Left lung (tissue), 10 donors: Measurements from ENCODE around the gene FXYD5. TPM values are rescaled to one million over a fixed set of nuclear protein-coding genes. Genes with fewer than 3 reads are reported as not detected.

Experiments used
- ATAC-seq: fragments of 200-7000 bp; cut with Tn5 transposase; one replicate; pipeline ENCODE4 v1.9.1; 2020; ENCODE audit warnings: moderate library complexity
- DNase-seq, 4 donors: peaks; one replicate each; pipeline ENCODE4 v3.0.0-alpha.2; 2013 to 2020
- H3K27ac ChIP-seq, 2 donors: fragments of 200-600 bp; sonication (generic) in 1 of 2; one replicate each; pipeline versions ENCODE4 v1.5.0 to v1.8.0; 2020 to 2021
- H3K27me3 ChIP-seq, 2 donors: fragments of 200-600 bp; sonication (generic) in 1 of 2; one replicate each; pipeline versions ENCODE4 v1.5.0 to v1.8.0; 2020 to 2021
- H3K36me3 ChIP-seq, 2 donors: fragments of 200-600 bp; sonication (generic) in 1 of 2; one replicate each; pipeline versions ENCODE4 v1.5.0 to v1.8.0; 2020 to 2021
- H3K4me1 ChIP-seq, 2 donors: fragments of 200-600 bp; one replicate each; pipeline ENCODE4 v1.8.0; 2021
- H3K4me3 ChIP-seq, 2 donors: fragments of 200-600 bp; sonication (generic) in 1 of 2; one replicate each; pipeline versions ENCODE4 v1.5.0 to v1.8.0; 2020 to 2021; ENCODE audit warnings: mild to moderate bottlenecking in 1 of 2
- H3K9me3 ChIP-seq, 2 donors: fragments of 200-600 bp; sonication (generic) in 1 of 2; one replicate each; pipeline versions ENCODE4 v1.5.0 to v1.8.0; 2020 to 2021
- intact Hi-C, 2 donors: fragments of 100-400 bp; cut with DNase I; formaldehyde crosslinking; loops; one replicate each; pipeline versions ENCODE4 v1.11.2 to v1.14.2; 2022
- polyA plus RNA-seq, 6 donors: library from polyadenylated mRNA; unstranded; fragments of 120-200 nt; gene quantifications; one replicate each; pipeline ENCODE4 v1.2.1, GENCODE V29; 2013; ENCODE audit not compliant: insufficient read length in 6 of 6
- total RNA-seq, 2 donors: library from RNA; stranded (reverse); fragmentation: NEBNext Ultra II Directional; extraction: Animal tissue kit (Norgen Biotek cat#: 25700); gene quantifications; one replicate each; pipeline ENCODE4 v1.2.1, GENCODE V29; 2021
- TF ChIP-seq, protein P1 (sequence below), 2 donors: fragments of 200-600 bp; sonication (generic) in 1 of 2; IDR thresholded peaks; one replicate each; pipeline versions ENCODE4 v1.5.0 to v1.8.0; 2021; ENCODE audit warnings: antibody characterized with exemption in 2 of 2
- donor health status: DM: no; HTN: yes; CAD: no.
- donor health status: DM: no; HTN: no; CAD: no.

Gene FXYD5
- total and polyA plus RNA-seq, 8 donors, result 29.0 to 123 (median 31.5) TPM

DNA sequence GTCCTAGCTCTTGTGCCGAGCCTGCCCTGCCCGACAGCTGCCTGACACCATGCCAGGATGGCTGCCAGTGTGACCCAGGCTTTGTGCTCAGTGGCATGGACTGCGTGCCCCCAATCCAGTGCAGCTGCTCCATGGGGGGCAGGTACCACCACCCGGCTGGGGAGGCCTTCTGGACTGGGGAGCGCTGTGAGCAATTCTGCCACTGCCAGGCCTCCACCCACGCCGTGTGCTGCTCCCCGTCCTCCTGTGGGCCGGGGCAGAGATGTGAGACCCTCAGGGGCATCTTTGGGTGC, 48.3 kb upstream of the FXYD5 start:
- Histone ChIP-seq H3K4me3 (no peak overlapping the region), H3K36me3 (no peaks in the 10 kb centered on the region), H3K27me3 (peaks cover 0 to 10% of the 10 kb centered on the region in 2 donors), H3K4me1 (no peaks in the 10 kb centered on the region), H3K9me3 (no peaks in the 10 kb centered on the region), H3K27ac (no peak overlapping the region)
- ATAC-seq, result no peak
- intact Hi-C loops, result no loop called here
- no peak for DNase-seq
- TF ChIP-seq, protein P1, sequence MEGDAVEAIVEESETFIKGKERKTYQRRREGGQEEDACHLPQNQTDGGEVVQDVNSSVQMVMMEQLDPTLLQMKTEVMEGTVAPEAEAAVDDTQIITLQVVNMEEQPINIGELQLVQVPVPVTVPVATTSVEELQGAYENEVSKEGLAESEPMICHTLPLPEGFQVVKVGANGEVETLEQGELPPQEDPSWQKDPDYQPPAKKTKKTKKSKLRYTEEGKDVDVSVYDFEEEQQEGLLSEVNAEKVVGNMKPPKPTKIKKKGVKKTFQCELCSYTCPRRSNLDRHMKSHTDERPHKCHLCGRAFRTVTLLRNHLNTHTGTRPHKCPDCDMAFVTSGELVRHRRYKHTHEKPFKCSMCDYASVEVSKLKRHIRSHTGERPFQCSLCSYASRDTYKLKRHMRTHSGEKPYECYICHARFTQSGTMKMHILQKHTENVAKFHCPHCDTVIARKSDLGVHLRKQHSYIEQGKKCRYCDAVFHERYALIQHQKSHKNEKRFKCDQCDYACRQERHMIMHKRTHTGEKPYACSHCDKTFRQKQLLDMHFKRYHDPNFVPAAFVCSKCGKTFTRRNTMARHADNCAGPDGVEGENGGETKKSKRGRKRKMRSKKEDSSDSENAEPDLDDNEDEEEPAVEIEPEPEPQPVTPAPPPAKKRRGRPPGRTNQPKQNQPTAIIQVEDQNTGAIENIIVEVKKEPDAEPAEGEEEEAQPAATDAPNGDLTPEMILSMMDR (IDR thresholded peaks at IDR 0.05), result no peak

DNA sequence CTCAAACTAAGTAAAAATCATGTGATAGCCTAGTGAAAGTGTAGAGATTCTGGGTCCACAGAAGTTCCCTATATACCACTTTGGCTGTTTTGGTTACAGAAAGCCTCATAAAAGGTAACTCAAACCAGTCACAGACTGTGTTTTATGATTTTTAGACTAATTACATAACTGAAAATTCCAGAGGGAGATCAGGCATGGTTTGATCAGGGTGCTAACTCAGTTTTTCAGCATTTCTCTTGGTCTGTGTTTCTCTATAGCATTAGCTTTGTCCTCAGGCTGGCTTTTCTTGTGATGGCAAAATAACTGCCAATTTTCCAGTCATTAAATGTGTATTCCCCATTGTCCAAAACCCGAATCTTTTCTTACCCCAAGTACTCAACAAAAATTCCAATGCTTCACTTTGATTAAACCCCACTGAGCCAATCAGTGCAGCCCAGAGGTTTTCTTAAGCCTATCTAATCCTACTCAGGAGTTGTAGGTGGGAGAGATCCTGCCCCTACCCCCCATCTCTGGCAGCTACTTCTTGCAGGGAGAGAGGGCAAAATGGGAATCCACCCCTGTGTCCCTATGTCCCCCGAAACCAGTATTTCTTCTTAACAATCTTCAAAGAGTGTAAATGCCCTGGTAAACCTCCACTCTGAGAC, 47.5 kb upstream of the FXYD5 start:
- TF ChIP-seq, protein P1 (IDR thresholded peaks at IDR 0.05), result no peak
- H3K27ac ChIP-seq, result no peak overlapping the region
- H3K27me3 ChIP-seq, result peaks cover 0 to 10% of the 10 kb centered on the region in 2 donors
- no peaks in the 10 kb centered on the region for H3K9me3 ChIP-seq
- intact Hi-C loops, result no loop called here
- DNase-seq (no peak), ATAC-seq (no peak)
- H3K4me3 ChIP-seq, result no peak overlapping the region
- no peaks in the 10 kb centered on the region for H3K36me3 ChIP-seq
- no peaks in the 10 kb centered on the region for H3K4me1 ChIP-seq

DNA sequence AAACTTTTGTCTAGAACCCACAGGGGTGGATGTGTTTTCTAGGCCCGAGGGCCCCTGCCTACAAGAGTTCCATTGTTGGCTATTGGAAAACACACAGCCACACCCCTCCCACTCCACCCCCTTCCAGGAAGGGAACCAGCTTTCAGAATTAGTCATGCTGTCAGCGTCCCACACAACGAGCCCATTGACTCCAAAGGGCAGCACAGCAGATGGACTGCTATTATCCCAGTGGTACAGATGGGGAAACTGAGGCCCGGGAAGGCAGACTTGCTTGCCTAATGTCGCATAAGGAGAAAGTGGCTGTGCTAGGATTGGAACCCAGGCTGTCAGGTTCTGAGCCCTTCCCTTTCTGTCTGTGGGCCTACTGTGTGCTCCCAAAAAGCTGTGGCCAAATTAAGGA, 47.0 kb upstream of the FXYD5 start:
- ATAC-seq (peak; percentile 86), DNase-seq (no peak)
- Histone ChIP-seq H3K27me3 (peaks cover 0 to 10% of the 10 kb centered on the region in 2 donors), H3K4me3 (no peak overlapping the region), H3K9me3 (no peaks in the 10 kb centered on the region), H3K4me1 (no peaks in the 10 kb centered on the region), H3K27ac (no peak overlapping the region), H3K36me3 (no peaks in the 10 kb centered on the region)
- intact Hi-C loops, result no loop called here
- TF ChIP-seq, protein P1 (IDR thresholded peaks at IDR 0.05), result no peak

DNA sequence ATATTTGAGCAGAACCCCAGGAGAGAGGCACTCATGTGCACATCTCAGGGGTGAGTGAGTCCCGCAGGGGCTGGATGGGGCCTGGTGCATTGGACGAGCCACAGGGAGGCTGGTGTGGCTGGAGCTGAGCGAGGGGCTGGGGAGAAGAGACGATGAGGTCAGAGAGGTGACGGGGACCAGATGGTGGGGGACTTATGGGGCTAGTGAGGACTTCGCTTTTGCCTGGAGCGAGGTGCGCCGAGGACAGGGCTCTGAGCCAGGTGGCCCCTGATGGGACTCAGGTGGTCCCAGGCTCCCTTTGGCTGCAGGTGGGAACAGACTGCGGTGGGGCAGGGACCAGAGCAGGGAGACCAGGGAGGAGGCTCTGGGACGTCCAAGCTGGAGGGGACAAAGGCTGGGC, 45.8 kb upstream of the FXYD5 start:
- H3K4me3 ChIP-seq, result no peak overlapping the region
- TF ChIP-seq, protein P1 (IDR thresholded peaks at IDR 0.05), result no peak
- H3K27ac ChIP-seq, result no peak overlapping the region
- H3K27me3 ChIP-seq, result peaks cover 0 to 10% of the 10 kb centered on the region in 2 donors
- DNase-seq, result no peak
- no peaks in the 10 kb centered on the region for H3K36me3 ChIP-seq
- intact Hi-C loops, result no loop called here
- H3K9me3 ChIP-seq, result no peaks in the 10 kb centered on the region
- H3K4me1 ChIP-seq, result no peaks in the 10 kb centered on the region
- no peak for ATAC-seq

DNA sequence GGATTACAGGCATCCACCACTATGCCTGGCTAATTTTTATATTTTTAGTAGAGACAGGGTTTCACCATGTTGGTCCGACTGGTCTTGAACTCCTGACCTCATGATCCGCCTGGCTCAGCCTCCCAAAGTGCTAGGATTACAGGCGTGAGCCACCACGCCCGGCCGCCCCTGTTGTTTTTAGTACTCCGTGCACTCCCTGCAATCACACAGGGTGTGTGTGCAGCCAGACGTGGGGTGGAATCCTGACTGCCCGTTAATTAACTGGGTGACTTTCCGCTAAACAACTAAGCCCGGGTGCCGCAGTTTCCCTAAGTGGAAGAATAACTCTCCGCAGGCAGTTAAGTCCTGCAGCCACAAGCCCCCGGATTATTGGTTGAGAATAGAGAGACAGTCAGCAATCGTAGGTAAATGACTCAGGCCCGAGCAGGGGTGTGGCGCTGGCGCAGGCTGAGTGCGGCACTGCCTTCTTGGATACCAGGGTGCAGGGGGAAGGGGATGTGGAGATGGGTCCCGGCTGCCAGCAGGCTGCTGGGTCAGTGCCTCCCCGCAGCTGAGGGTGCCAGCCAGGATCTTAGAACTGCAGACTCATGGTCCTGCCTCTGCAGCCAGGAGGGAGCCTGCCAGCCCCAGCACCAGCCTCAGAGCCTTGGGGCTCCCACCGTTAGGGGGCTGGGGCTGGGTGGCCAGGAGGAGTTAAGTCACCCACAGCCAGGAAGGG, 45.0 kb upstream of the FXYD5 start:
- H3K4me3 ChIP-seq, result no peak overlapping the region
- H3K4me1 ChIP-seq, result peaks cover 0 to 6% of the 10 kb centered on the region in 2 donors
- DNase-seq, result no peak
- no peak overlapping the region for H3K27ac ChIP-seq
- intact Hi-C loops, result no loop called here
- peaks cover 0 to 10% of the 10 kb centered on the region in 2 donors for H3K27me3 ChIP-seq
- TF ChIP-seq, protein P1 (IDR thresholded peaks at IDR 0.05), result no peak
- ATAC-seq, result no peak
- no peaks in the 10 kb centered on the region for H3K36me3 ChIP-seq
- no peaks in the 10 kb centered on the region for H3K9me3 ChIP-seq
